Measurements from ENCODE around the gene MAP3K13.

Gene MAP3K13

DNA sequence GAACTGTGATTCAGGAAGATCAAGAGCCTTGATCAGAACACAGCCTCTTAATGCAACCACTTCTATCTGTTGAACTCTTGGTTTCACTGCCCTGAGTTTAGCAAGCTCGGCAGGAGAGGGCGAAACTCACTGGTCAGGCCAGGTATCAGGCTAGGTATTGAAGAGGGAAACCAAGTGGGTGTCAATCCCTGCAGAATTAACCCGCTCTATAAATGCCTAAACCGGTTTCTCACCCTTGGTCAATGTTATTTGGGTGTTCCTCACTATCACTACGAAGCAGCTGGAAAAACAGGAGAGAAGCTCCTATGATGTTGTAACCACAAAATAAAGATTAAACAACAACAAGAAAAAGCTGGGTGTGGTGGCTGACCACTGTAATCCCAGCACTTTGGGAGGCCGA lies 165.6 kb downstream of the MAP3K13 start:
- peak; percentile 49 for DNase-seq (ENCODE audit: low read depth)
- H3K4me3 ChIP-seq (ENCODE audit: low read length) = no peak overlapping the region
- TF ChIP-seq, protein P1, sequence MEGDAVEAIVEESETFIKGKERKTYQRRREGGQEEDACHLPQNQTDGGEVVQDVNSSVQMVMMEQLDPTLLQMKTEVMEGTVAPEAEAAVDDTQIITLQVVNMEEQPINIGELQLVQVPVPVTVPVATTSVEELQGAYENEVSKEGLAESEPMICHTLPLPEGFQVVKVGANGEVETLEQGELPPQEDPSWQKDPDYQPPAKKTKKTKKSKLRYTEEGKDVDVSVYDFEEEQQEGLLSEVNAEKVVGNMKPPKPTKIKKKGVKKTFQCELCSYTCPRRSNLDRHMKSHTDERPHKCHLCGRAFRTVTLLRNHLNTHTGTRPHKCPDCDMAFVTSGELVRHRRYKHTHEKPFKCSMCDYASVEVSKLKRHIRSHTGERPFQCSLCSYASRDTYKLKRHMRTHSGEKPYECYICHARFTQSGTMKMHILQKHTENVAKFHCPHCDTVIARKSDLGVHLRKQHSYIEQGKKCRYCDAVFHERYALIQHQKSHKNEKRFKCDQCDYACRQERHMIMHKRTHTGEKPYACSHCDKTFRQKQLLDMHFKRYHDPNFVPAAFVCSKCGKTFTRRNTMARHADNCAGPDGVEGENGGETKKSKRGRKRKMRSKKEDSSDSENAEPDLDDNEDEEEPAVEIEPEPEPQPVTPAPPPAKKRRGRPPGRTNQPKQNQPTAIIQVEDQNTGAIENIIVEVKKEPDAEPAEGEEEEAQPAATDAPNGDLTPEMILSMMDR (IDR thresholded peaks at IDR 0.05; ENCODE audit: insufficient read depth, low read depth, low read length, missing control alignments) = no peak

DNA sequence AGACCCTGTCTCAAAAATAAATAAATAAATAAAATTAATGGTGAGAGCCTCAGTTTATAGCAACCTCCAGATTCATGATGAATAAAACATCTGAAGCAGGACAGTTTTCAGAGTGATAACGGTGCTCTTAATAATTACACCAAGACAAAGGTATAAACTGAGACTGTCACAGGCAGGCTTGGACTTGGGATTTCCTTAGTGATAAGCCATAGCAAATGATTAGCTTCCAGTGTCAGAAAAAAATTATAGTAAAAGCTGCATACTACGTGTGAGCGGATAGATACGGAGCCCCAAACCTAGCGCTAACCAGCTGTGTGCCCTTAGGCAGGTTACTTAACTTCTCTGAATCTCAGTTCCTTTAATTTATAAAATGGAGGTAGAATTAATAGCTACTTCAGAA lies 167.9 kb downstream of the MAP3K13 start:
- H3K4me3 ChIP-seq (ENCODE audit: low read length) = no peak overlapping the region
- DNase-seq (ENCODE audit: low read depth) = no peak
- TF ChIP-seq, protein P1 (IDR thresholded peaks at IDR 0.05; ENCODE audit: insufficient read depth, low read depth, low read length, missing control alignments) = no peak

DNA sequence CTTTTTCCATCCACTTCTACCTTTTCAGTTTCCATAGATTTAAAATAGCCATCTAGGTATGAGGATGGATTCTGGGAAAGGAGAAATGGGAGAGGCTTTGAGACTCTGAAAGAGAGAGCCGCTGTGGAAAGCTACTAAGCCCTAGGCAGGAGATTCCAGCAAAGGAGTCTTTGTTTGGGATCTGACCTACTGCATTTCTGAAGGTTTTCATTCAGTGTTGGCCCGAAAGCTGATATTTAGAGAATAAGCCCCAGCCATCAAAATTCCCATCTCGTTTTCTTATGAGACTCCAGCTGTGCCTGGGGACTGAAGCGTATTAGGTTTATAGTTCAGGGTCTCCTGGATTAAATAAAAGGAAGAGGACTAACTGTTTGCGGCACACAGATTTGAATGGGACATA lies 170.0 kb downstream of the MAP3K13 start:
- H3K4me3 ChIP-seq (ENCODE audit: low read length) = no peak overlapping the region
- TF ChIP-seq, protein P1 (IDR thresholded peaks at IDR 0.05; ENCODE audit: insufficient read depth, low read depth, low read length, missing control alignments) = no peak

DNA sequence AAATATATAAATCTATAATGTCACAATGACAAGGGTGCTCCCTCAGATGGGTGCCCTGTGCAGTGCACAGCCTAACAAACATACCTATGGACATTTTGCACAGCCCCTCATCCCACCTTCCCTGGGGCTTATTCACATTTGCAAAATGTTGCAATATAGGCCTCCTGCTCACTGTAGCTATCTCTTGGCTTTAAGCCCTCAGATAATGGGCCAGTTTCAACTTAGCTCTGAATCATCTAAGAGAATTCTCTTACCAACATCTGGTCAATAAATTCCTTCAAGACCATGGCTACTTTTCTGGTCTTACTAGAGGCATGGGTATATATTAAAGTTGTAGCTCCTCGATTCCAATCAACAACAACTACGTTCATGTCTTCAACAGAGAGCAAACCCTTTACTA lies 171.6 kb downstream of the MAP3K13 start:
- DNase-seq (ENCODE audit: low read depth) = peak; percentile 39
- TF ChIP-seq, protein P1 (IDR thresholded peaks at IDR 0.05; ENCODE audit: insufficient read depth, low read depth, low read length, missing control alignments) = no peak

More for the DNA sequence above, 170.0 kb downstream of the MAP3K13 start:
- DNase-seq (ENCODE audit: low read depth) = no peak

DNA sequence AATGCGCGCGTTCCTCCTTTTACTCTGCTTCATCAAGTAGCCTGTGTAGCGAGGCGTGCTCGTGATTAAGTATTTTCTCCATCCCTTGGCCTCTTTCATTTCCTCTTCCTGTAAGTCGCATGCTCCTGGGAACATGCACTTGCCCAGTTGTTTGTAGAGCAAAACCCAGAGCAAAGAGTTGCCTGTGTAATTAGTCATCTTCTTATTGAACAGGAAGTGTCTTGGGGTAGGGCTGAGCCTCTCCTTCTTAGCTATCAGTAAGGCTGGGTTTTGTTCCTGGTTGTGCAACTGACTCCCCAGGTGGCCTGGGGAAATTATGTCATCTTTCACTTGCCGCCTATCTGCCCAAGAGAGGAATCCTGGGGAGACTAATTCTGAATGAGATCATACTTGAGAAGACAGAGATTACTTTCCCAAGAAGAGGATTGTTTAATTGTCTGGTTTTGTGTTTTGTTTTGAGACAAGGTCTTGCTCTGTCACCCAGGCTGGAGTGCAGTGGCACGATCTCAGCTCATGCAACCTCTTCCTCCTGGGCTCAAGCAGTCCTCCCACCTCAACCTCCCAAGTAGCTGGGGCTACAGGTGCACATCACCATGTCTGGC lies 174.5 kb downstream of the MAP3K13 start:
- TF ChIP-seq, protein P1 (IDR thresholded peaks at IDR 0.05; ENCODE audit: insufficient read depth, low read depth, low read length, missing control alignments) = no peak
- no peak overlapping the region for H3K4me3 ChIP-seq (ENCODE audit: low read length)
- DNase-seq (ENCODE audit: low read depth) = peak; percentile 99

More for the DNA sequence above, 171.6 kb downstream of the MAP3K13 start:
- H3K4me3 ChIP-seq (ENCODE audit: low read length) = no peak overlapping the region

All from epithelial cell of esophagus (primary cell).